H1 (cell line): ENCODE measurements around the gene NSF. TPM values are rescaled to one million over a fixed set of nuclear protein-coding genes. Genes with fewer than 3 reads are reported as not detected.

Experiments
- CTCF ChIA-PET: fragments of 300-600 bp; sonication (Branson Sonifier 250); formaldehyde crosslinking; loops from one replicate; lab custom pipeline; 2021; ENCODE audit not compliant: partially characterized antibody; lab: Charles Lee
- POLR2A ChIA-PET: fragments of 300-600 bp; sonication (Branson Sonifier 250); formaldehyde crosslinking; loops from one replicate; lab custom pipeline; 2021; ENCODE audit warnings: inconsistent platforms; ENCODE audit not compliant: partially characterized antibody; lab: Charles Lee
- DNase-seq, 2 experiments: peaks; one replicate each; pipeline versions ENCODE4 v3.0.0 to v3.0.0-alpha.2; 2010 to 2022; ENCODE audit warnings: low spot score in 2 of 2, low read depth in 1 of 2, mixed read lengths in 1 of 2
- FAIRE-seq: peaks from 2 replicates; lab custom pipeline; 2011; peaks lifted over from hg19 to GRCh38; lab: Jason Lieb, UNC
- H2AFZ ChIP-seq: 2 replicates; pipeline ENCODE4 v1.8.1; 2012; ENCODE audit warnings: low read length, inconsistent platforms
- H2AK5ac ChIP-seq: 2 replicates; pipeline ENCODE4 v1.6.1; 2013; ENCODE audit warnings: low read depth, low read length
- H2BK120ac ChIP-seq: replicated peaks from 2 replicates; pipeline ENCODE3; 2013; ENCODE audit warnings: low read depth, low read length, inconsistent platforms
- H2BK12ac ChIP-seq: 2 replicates; pipeline ENCODE4 v1.6.1; 2013; ENCODE audit warnings: low read depth, low read length
- H2BK15ac ChIP-seq: 2 replicates; pipeline ENCODE4 v1.6.1; 2013; ENCODE audit warnings: low read length
- H2BK20ac ChIP-seq: 2 replicates; pipeline ENCODE4 v1.6.1; 2013; ENCODE audit warnings: low read length
- H2BK5ac ChIP-seq: 2 replicates; pipeline ENCODE4 v1.6.1; 2013; ENCODE audit warnings: low read depth, low read length
- H3K14ac ChIP-seq: 2 replicates; pipeline ENCODE4 v1.6.1; 2013; ENCODE audit warnings: inconsistent platforms; ENCODE audit not compliant: insufficient read length
- H3K18ac ChIP-seq: 2 replicates; pipeline ENCODE4 v1.6.1; 2013; ENCODE audit warnings: low read length; ENCODE audit errors: extremely low read depth
- H3K23ac ChIP-seq: 2 replicates; pipeline ENCODE4 v1.6.1; 2013; ENCODE audit warnings: inconsistent platforms; ENCODE audit not compliant: insufficient read length
- H3K23me2 ChIP-seq: 2 replicates; pipeline ENCODE4 v1.6.1; 2013; ENCODE audit warnings: low read depth, low read length
- H3K27ac ChIP-seq: 2 replicates; pipeline ENCODE4 v1.6.1; 2011; ENCODE audit warnings: low read depth, low read length, inconsistent platforms
- H3K27me3 ChIP-seq, 4 experiments: replicated peaks in 1 of 4; 1 replicate in 1 of 4; 2 replicates in 3 of 4; pipeline versions ENCODE4 v1.6.1 to v1.8.1; 2011 to 2013; ENCODE audit warnings: low read length in 3 of 4, mild to moderate bottlenecking in 3 of 4, inconsistent platforms in 2 of 4, mixed read lengths in 2 of 4, moderate library complexity in 1 of 4; ENCODE audit not compliant: control insufficient read depth in 3 of 4, insufficient read depth in 3 of 4; ENCODE audit errors: extremely low read depth in 1 of 4
- H3K36me3 ChIP-seq, 4 experiments: 2 replicates each; pipeline versions ENCODE4 v1.6.1 to v1.8.1; 2011 to 2013; ENCODE audit warnings: mild to moderate bottlenecking in 4 of 4, low read length in 3 of 4, moderate library complexity in 2 of 4, control low read depth in 1 of 4, inconsistent platforms in 1 of 4; ENCODE audit not compliant: insufficient read depth in 4 of 4, control insufficient read depth in 2 of 4
- H3K4ac ChIP-seq: replicated peaks from 2 replicates; pipeline ENCODE3; 2013; ENCODE audit warnings: low read length, low read depth, mixed read lengths, inconsistent platforms; ENCODE audit not compliant: insufficient read length
- H3K4me1 ChIP-seq, 4 experiments: replicated peaks in 1 of 4; 1 replicate in 1 of 4; 2 replicates in 3 of 4; pipeline versions ENCODE4 v1.6.1 to v1.8.1; 2011 to 2013; ENCODE audit warnings: low read length in 3 of 4, inconsistent platforms in 2 of 4, mixed read lengths in 1 of 4; ENCODE audit not compliant: insufficient read depth in 4 of 4, control insufficient read depth in 3 of 4
- H3K4me2 ChIP-seq, 2 experiments: 2 replicates each; pipeline versions ENCODE4 v1.6.1 to v1.8.1; 2011 to 2013; ENCODE audit warnings: low read depth in 2 of 2, low read length in 2 of 2, control low read depth in 1 of 2, inconsistent platforms in 1 of 2, mild to moderate bottlenecking in 1 of 2; ENCODE audit not compliant: insufficient read depth in 1 of 2
- H3K4me3 ChIP-seq, 4 experiments: fragments of 200-600, 300-600 bp in 1 of 4; sonication (generic), shearing (Covaris generic), sonication (Bioruptor Twin) in 1 of 4; 2 replicates each; pipeline versions ENCODE4 v1.5.1 to v1.8.1; 2011 to 2016; ENCODE audit warnings: low read length in 4 of 4, low read depth in 3 of 4, control low read depth in 2 of 4, inconsistent platforms in 2 of 4, mild to moderate bottlenecking in 2 of 4, mixed read lengths in 1 of 4, moderate library complexity in 1 of 4; ENCODE audit not compliant: insufficient read depth in 2 of 4; ENCODE audit errors: extremely low read depth in 1 of 4
- H3K56ac ChIP-seq: replicated peaks from 2 replicates; pipeline ENCODE3; 2013; ENCODE audit warnings: low read depth, mild to moderate bottlenecking, mixed read lengths, low read length, inconsistent platforms; ENCODE audit not compliant: insufficient read length
- H3K79me1 ChIP-seq: 2 replicates; pipeline ENCODE4 v1.6.1; 2013; ENCODE audit warnings: low read depth, low read length, control low read depth
- H3K79me2 ChIP-seq, 2 experiments: 2 replicates each; pipeline versions ENCODE4 v1.6.1 to v1.8.1; 2012 to 2013; ENCODE audit warnings: low read length in 2 of 2, mild to moderate bottlenecking in 2 of 2, inconsistent platforms in 1 of 2; ENCODE audit not compliant: insufficient read depth in 2 of 2, control insufficient read depth in 1 of 2
- H3K9ac ChIP-seq, 4 experiments: replicated peaks in 1 of 4; 1 replicate in 1 of 4; 2 replicates in 3 of 4; pipeline versions ENCODE4 v1.6.1 to v1.8.1; 2011 to 2013; ENCODE audit warnings: low read depth in 3 of 4, low read length in 3 of 4, control low read depth in 2 of 4, mild to moderate bottlenecking in 2 of 4, moderate library complexity in 2 of 4, inconsistent platforms in 1 of 4; ENCODE audit errors: extremely low read depth in 1 of 4
- H3K9me3 ChIP-seq, 2 experiments: 2 replicates each; pipeline versions ENCODE4 v1.6.1 to v1.8.1; 2012 to 2013; ENCODE audit warnings: mild to moderate bottlenecking in 2 of 2, moderate library complexity in 2 of 2, control low read depth in 1 of 2, inconsistent platforms in 1 of 2, low read depth in 1 of 2, low read length in 1 of 2, mixed read lengths in 1 of 2; ENCODE audit not compliant: insufficient read depth in 2 of 2
- H4K20me1 ChIP-seq, 2 experiments: replicated peaks in 1 of 2; 2 replicates each; pipeline versions ENCODE3 to v1.8.1; 2011 to 2013; ENCODE audit warnings: inconsistent platforms in 2 of 2, low read length in 2 of 2, mild to moderate bottlenecking in 1 of 2; ENCODE audit not compliant: insufficient read depth in 2 of 2, control insufficient read depth in 1 of 2
- H4K5ac ChIP-seq: 2 replicates; pipeline ENCODE4 v1.6.1; 2013; ENCODE audit warnings: low read length, low read depth, mixed read lengths, inconsistent platforms; ENCODE audit not compliant: insufficient read length
- H4K8ac ChIP-seq: 2 replicates; pipeline ENCODE4 v1.8.0; 2013; ENCODE audit warnings: mild to moderate bottlenecking, moderate library complexity, low read length, inconsistent platforms; ENCODE audit not compliant: insufficient read depth; ENCODE audit errors: extremely low read depth
- H4K91ac ChIP-seq: replicated peaks from 2 replicates; pipeline ENCODE3; 2013; ENCODE audit warnings: low read length, mixed read lengths, inconsistent platforms; ENCODE audit not compliant: insufficient read length
- ATF2 ChIP-seq: IDR thresholded peaks from 2 replicates; pipeline ENCODE4 v1.6.1; 2012; ENCODE audit warnings: low read length, inconsistent platforms
- BRCA1 ChIP-seq: IDR thresholded peaks from 2 replicates; pipeline ENCODE4 v1.6.1; 2012; ENCODE audit warnings: low read depth, low read length, improper control_type of control experiment
- CHD1 ChIP-seq: IDR thresholded peaks from 2 replicates; pipeline ENCODE4 v1.6.1; 2012; ENCODE audit warnings: low read depth, low read length, improper control_type of control experiment
- CHD2 ChIP-seq: IDR thresholded peaks from 2 replicates; pipeline ENCODE4 v1.6.1; 2012; ENCODE audit warnings: low read length, improper control_type of control experiment
- EGR1 ChIP-seq: IDR thresholded peaks from 2 replicates; pipeline ENCODE4 v1.6.1; 2011; ENCODE audit warnings: low read depth, low read length, borderline replicate concordance
- JUND ChIP-seq: IDR thresholded peaks from 2 replicates; pipeline ENCODE4 v1.6.1; 2011; ENCODE audit warnings: mild to moderate bottlenecking, improper control_type of control experiment, low read length
- KDM5A ChIP-seq: fragments of 200-600 bp; IDR thresholded peaks from 2 replicates; pipeline ENCODE4 v1.7.1; 2012; ENCODE audit warnings: mild to moderate bottlenecking, low read length, inconsistent platforms, mixed read lengths
- PHF8 ChIP-seq: fragments of 200-600 bp; sonication (generic); conservative IDR thresholded peaks from 2 replicates; pipeline ENCODE4 v1.7.1; 2012; ENCODE audit warnings: low read depth, mild to moderate bottlenecking, inconsistent platforms, low read length, moderate library complexity
- SP1 ChIP-seq: IDR thresholded peaks from 2 replicates; pipeline ENCODE4 v1.6.1; 2011; ENCODE audit warnings: low read depth, low read length
- TAF7 ChIP-seq: optimal IDR thresholded peaks from 2 replicates; pipeline ENCODE3; 2011; ENCODE audit warnings: low read depth, mild to moderate bottlenecking, inconsistent platforms, low read length, moderate library complexity, borderline replicate concordance
- TCF12 ChIP-seq: IDR thresholded peaks from 2 replicates; pipeline ENCODE4 v1.6.1; 2011; ENCODE audit warnings: low read depth, mild to moderate bottlenecking, low read length
- WGBS, 2 experiments: shearing (Covaris generic) in 1 of 2; methylation state at CpG; one replicate each; pipeline versions ENCODE4 v1.1.6 to v1.1.7; 2013 to 2015; ENCODE audit warnings: low lambda C conversion rate in 2 of 2, mixed read lengths in 2 of 2, inconsistent platforms in 1 of 2, low coverage in 1 of 2, missing lambda C conversion rate in 1 of 2; ENCODE audit not compliant: insufficient replicate concordance in 2 of 2, insufficient coverage in 1 of 2, insufficient read length in 1 of 2; ENCODE audit errors: extremely low coverage in 1 of 2, missing lambda C conversion rate in 1 of 2; 5-methylcytosine and 5-hydroxymethylcytosine counted together
- polyA plus RNA-seq, 7 experiments: library from polyadenylated mRNA; depleted of rRNA in 3 of 7; stranded (reverse) in 5 of 7; unstranded in 2 of 7; fragments of >200 nt in 5 of 7; fragments of 200-250 nt in 2 of 7; gene quantifications; 1 replicate in 5 of 7; 2 replicates in 1 of 7; 4 replicates in 1 of 7; pipeline versions ENCODE4 v1.2.1 to v1.2.3, GENCODE V29; 2011 to 2013; ENCODE audit warnings: missing spikeins in 2 of 7, mixed read lengths in 2 of 7
- total RNA-seq: library from RNA; stranded (reverse); fragmentation: NEBNext Ultra II Directional; extraction: Animal tissue kit (Norgen Biotek cat#: 25700); gene quantifications from 2 replicates; pipeline ENCODE4 v1.2.1, GENCODE V29; 2021

The NSF gene
- total and polyA plus RNA-seq, 2 of the 8 experiments (the other 6 are each of a cell fraction or from before 2014, with no cell fraction given): 13.0 to 27.7 TPM

- H2BK12ac ChIP-seq: no peak overlapping the region
- H2AK5ac ChIP-seq: no peak overlapping the region; the same call in 1 of the 2 replicates
- H3K9ac ChIP-seq: no peak overlapping the region
- no peaks in the 10 kb centered on the region for H3K9me3 ChIP-seq
- no peak overlapping the region for H3K27ac ChIP-seq
- TF ChIP-seq PHF8: no peak
- TF ChIP-seq CHD2: no peak
- TF ChIP-seq EGR1: no peak
- no peak for TF ChIP-seq CHD1
- no peak for TF ChIP-seq SP1
- TF ChIP-seq JUND: no peak
- TF ChIP-seq ATF2: no peak
- TF ChIP-seq TAF7: no peak
- TF ChIP-seq KDM5A: no peak
- TF ChIP-seq BRCA1: no peak
- TF ChIP-seq TCF12: no peak
- no peak overlapping the region for H2BK20ac ChIP-seq
- H2AFZ ChIP-seq: no peak overlapping the region
- no peak overlapping the region for H3K23ac ChIP-seq
- H3K79me1 ChIP-seq: no peaks in the 10 kb centered on the region
- 84% methylated on average over 15 of the region's 15 CpGs; no CpG with 5 or more reads in 1 of the 2 experiments for WGBS, 2 experiments
- H4K8ac ChIP-seq: no peak overlapping the region
- DNase-seq (no peak), FAIRE-seq (no peak)
- no peak overlapping the region for H2BK120ac ChIP-seq
- H3K4me3 ChIP-seq: no peak overlapping the region
- no peak overlapping the region for H3K4ac ChIP-seq
- H3K18ac ChIP-seq: no peak overlapping the region
- H2BK5ac ChIP-seq: no peak overlapping the region
- H3K4me2 ChIP-seq: no peak overlapping the region
- no peak overlapping the region for H4K91ac ChIP-seq
- no peak overlapping the region for H3K56ac ChIP-seq
- H4K20me1 ChIP-seq: peaks cover 0 to 5% of the 10 kb centered on the region in 2 experiments
- 0 out of 2 replicates have a peak, but pooled peaks cover 1% of the 10 kb centered on the region for H3K23me2 ChIP-seq
- H3K27me3 ChIP-seq: peaks cover 0 to 8% (median 3%) of the 10 kb centered on the region in 4 experiments; a peak in 4 of 7 replicates
- H3K4me1 ChIP-seq: no peaks in the 10 kb centered on the region
- no peaks in the 10 kb centered on the region for H3K36me3 ChIP-seq
- ChIA-PET CTCF (interaction anchor here (0.6 to 1.4 kb wide), 9 partner anchors 9 to 1250 kb away, joined by 3 to 4 read pairs (median 3); no protein-coding TSS in a partner anchor), POLR2A (no interaction called here)
- no peaks in the 10 kb centered on the region for H3K79me2 ChIP-seq
- H3K14ac ChIP-seq: no peak overlapping the region
- no peak overlapping the region for H2BK15ac ChIP-seq
- no peak overlapping the region for H4K5ac ChIP-seq
These were observed 205.0 kb downstream of the NSF start for GRCh38 chr17:46795379-46795952.
